CD4-positive, alpha-beta T cell (primary cell): Measurements from ENCODE around the gene PITPNC1. TPM values are rescaled to one million over a fixed set of nuclear protein-coding genes. Genes with fewer than 3 reads are reported as not detected.

Experiments
- ATAC-seq: fragments of 200-7000 bp; cut with Tn5 transposase; one replicate; pipeline ENCODE4 v1.10.0; 2022; ENCODE audit warnings: mild to moderate bottlenecking; ENCODE audit not compliant: poor library complexity
- CTCF ChIA-PET: fragments of 350-600 bp; sonication (Branson Sonifier 250); formaldehyde crosslinking; loops from one replicate; lab custom pipeline; 2021; ENCODE audit warnings: antibody characterized with exemption, inconsistent platforms; lab: Charles Lee
- POLR2A ChIA-PET: fragments of 350-600 bp; sonication (Branson Sonifier 250); formaldehyde crosslinking; loops from one replicate; lab custom pipeline; 2021; ENCODE audit warnings: antibody characterized with exemption, inconsistent platforms; lab: Charles Lee
- DNase-seq, 14 experiments: peaks; one replicate each; pipeline ENCODE4 v3.0.0-alpha.2; 2013 to 2020; ENCODE audit warnings: mixed read lengths in 2 of 14
- H3K27ac ChIP-seq, 2 donors: one replicate each; pipeline versions ENCODE4 v1.5.1 to v1.7.0; 2013; ENCODE audit warnings: low read length in 2 of 2, low read depth in 1 of 2, mild to moderate bottlenecking in 1 of 2
- H3K27me3 ChIP-seq, 2 experiments: 1 replicate in 1 of 2; 2 replicates in 1 of 2; pipeline versions ENCODE4 v1.6.1 to v1.7.0; 2013; ENCODE audit warnings: low read length in 2 of 2, control low read depth in 1 of 2, mild to moderate bottlenecking in 1 of 2, moderate library complexity in 1 of 2; ENCODE audit not compliant: insufficient read depth in 2 of 2, control insufficient read depth in 1 of 2
- H3K36me3 ChIP-seq: one replicate; pipeline ENCODE4 v1.6.1; 2013; ENCODE audit warnings: low read length, control low read depth; ENCODE audit not compliant: insufficient read depth
- H3K4me1 ChIP-seq: one replicate; pipeline ENCODE4 v1.6.1; 2013; ENCODE audit warnings: low read length, control low read depth; ENCODE audit not compliant: insufficient read depth
- H3K4me3 ChIP-seq: one replicate; pipeline ENCODE4 v1.5.1; 2013; ENCODE audit warnings: mild to moderate bottlenecking, low read length, moderate library complexity
- H3K9me3 ChIP-seq, 2 experiments: 1 replicate in 1 of 2; 2 replicates in 1 of 2; pipeline versions ENCODE4 v1.6.1 to v1.7.0; 2013; ENCODE audit warnings: low read length in 2 of 2, mild to moderate bottlenecking in 2 of 2, control low read depth in 1 of 2, moderate library complexity in 1 of 2; ENCODE audit not compliant: control insufficient read depth in 1 of 2, insufficient read depth in 1 of 2
- H3K27ac Mint-ChIP-seq: one replicate; pipeline ENCODE4 v1.8.0; 2020; ENCODE audit warnings: mixed read lengths
- H3K27me3 Mint-ChIP-seq: one replicate; pipeline ENCODE4 v1.8.0; 2021; ENCODE audit warnings: mixed read lengths
- H3K36me3 Mint-ChIP-seq: one replicate; pipeline ENCODE4 v1.8.0; 2021; ENCODE audit warnings: low read depth, mixed read lengths
- H3K4me1 Mint-ChIP-seq: one replicate; pipeline ENCODE4 v1.8.0; 2021; ENCODE audit warnings: low read depth, mixed read lengths
- H3K4me3 Mint-ChIP-seq: one replicate; pipeline ENCODE4 v1.8.0; 2020; ENCODE audit warnings: mild to moderate bottlenecking, mixed read lengths
- H3K9me3 Mint-ChIP-seq: one replicate; pipeline ENCODE4 v1.8.0; 2020; ENCODE audit warnings: mixed read lengths
- intact Hi-C, 2 experiments: fragments of 100-400 bp; cut with DNase I in 1 of 2; cut with micrococcal nuclease in 1 of 2; formaldehyde crosslinking; loops; one replicate each; pipeline versions ENCODE4 v1.15.1 to v1.9.0; 2023 to 2025; cut with DNase I, micrococcal nuclease
- total RNA-seq, 174 experiments: library from RNA in 2 of 174; stranded (reverse) in 2 of 174; gene quantifications; one replicate each; pipeline ENCODE4 v1.2.3 and lab custom pipeline; 2021 to 2026
- TF ChIP-seq, protein P1 (sequence below): fragments of 200-600 bp; IDR thresholded peaks from one replicate; pipeline ENCODE4 v1.8.0; 2022; ENCODE audit warnings: antibody characterized with exemption, mild to moderate bottlenecking

PITPNC1 gene
- total RNA-seq, 2 experiments from 2014 or later = 80.2 to 83.4 TPM

DNA sequence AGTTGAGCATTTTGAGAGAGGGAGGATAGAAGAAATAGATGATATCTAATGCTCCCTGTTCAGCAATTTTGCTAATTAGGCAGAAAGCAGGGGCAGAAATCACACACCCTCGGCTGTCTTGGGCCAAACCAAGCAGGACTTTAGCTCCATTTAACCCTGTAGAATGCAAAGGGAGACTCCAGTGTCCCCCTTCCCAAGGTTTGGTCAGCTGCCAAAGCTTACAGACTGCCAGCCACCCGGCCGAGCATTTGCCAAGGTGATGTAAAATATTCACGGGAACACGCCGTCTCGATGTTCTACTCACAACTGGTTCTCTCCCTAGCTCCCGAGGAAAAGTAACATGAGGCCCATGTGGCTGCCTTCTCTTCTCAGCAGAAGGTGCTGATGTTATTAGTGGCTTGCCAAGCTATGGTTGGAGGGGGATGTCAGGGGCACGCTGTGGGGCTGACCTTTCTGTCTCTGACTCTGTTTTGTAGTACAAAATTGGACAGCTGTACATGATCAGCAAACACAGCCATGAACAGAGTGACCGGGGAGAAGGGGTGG is 155.3 kb downstream of the PITPNC1 start:
- Histone ChIP-seq H3K27me3 (no peaks in the 10 kb centered on the region), H3K4me1 (peaks cover 13% of the 10 kb centered on the region), H3K4me3 (no peak overlapping the region), H3K36me3 (peaks cover 36% of the 10 kb centered on the region), H3K27ac (no peak overlapping the region), H3K9me3 (no peaks in the 10 kb centered on the region)
- intact Hi-C loops = no loop called here
- ChIA-PET POLR2A (no interaction called here), CTCF (interaction anchor here (1.2 kb wide), 1 partner anchor 154 kb away, joined by 4 read pairs; no protein-coding TSS in a partner anchor)
- no peak overlapping the region for H3K27ac Mint-ChIP-seq
- peaks cover 69% of the 10 kb centered on the region for H3K36me3 Mint-ChIP-seq
- H3K9me3 Mint-ChIP-seq = no peaks in the 10 kb centered on the region
- TF ChIP-seq, protein P1, sequence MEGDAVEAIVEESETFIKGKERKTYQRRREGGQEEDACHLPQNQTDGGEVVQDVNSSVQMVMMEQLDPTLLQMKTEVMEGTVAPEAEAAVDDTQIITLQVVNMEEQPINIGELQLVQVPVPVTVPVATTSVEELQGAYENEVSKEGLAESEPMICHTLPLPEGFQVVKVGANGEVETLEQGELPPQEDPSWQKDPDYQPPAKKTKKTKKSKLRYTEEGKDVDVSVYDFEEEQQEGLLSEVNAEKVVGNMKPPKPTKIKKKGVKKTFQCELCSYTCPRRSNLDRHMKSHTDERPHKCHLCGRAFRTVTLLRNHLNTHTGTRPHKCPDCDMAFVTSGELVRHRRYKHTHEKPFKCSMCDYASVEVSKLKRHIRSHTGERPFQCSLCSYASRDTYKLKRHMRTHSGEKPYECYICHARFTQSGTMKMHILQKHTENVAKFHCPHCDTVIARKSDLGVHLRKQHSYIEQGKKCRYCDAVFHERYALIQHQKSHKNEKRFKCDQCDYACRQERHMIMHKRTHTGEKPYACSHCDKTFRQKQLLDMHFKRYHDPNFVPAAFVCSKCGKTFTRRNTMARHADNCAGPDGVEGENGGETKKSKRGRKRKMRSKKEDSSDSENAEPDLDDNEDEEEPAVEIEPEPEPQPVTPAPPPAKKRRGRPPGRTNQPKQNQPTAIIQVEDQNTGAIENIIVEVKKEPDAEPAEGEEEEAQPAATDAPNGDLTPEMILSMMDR = no peak
- DNase-seq (no peak), ATAC-seq (no peak)
- H3K27me3 Mint-ChIP-seq = no peaks in the 10 kb centered on the region
- H3K4me3 Mint-ChIP-seq = no peak overlapping the region
- H3K4me1 Mint-ChIP-seq = peaks cover 22% of the 10 kb centered on the region

DNA sequence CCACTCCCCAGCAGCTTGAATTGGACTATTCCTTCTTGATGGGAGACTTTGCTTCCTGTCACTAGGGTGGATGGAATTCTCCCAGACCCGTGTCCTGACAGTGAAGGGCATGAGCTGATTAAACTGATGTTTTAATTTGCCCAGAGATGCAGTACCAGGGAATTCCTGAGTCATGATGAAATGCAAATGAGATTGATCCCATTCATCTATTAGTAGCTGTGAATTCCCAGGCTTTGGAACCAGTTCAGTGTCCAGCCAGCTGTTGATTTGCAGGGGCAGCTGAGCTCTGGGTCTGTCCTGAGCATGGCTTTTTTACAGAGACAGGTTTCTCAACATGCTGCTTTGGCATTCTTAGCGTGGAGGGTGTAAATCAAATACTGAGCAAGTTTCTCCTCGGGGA is 157.9 kb downstream of the PITPNC1 start:
- Mint-ChIP-seq H3K27me3 (no peaks in the 10 kb centered on the region), H3K27ac (no peak overlapping the region), H3K4me1 (peaks cover 16% of the 10 kb centered on the region), H3K36me3 (peaks cover 84% of the 10 kb centered on the region), H3K9me3 (no peaks in the 10 kb centered on the region), H3K4me3 (no peak overlapping the region)
- ChIA-PET POLR2A (no interaction called here), CTCF (interaction anchor here (0.8 kb wide), 1 partner anchor 263 kb away, joined by 3 read pairs; no protein-coding TSS in a partner anchor)
- Histone ChIP-seq H3K4me3 (no peak overlapping the region), H3K4me1 (peaks cover 8% of the 10 kb centered on the region), H3K27ac (no peak overlapping the region), H3K36me3 (peaks cover 43% of the 10 kb centered on the region), H3K27me3 (no peaks in the 10 kb centered on the region), H3K9me3 (no peaks in the 10 kb centered on the region)
- intact Hi-C loops = no loop called here
- TF ChIP-seq, protein P1 = no peak
- DNase-seq (no peak), ATAC-seq (no peak)

DNA sequence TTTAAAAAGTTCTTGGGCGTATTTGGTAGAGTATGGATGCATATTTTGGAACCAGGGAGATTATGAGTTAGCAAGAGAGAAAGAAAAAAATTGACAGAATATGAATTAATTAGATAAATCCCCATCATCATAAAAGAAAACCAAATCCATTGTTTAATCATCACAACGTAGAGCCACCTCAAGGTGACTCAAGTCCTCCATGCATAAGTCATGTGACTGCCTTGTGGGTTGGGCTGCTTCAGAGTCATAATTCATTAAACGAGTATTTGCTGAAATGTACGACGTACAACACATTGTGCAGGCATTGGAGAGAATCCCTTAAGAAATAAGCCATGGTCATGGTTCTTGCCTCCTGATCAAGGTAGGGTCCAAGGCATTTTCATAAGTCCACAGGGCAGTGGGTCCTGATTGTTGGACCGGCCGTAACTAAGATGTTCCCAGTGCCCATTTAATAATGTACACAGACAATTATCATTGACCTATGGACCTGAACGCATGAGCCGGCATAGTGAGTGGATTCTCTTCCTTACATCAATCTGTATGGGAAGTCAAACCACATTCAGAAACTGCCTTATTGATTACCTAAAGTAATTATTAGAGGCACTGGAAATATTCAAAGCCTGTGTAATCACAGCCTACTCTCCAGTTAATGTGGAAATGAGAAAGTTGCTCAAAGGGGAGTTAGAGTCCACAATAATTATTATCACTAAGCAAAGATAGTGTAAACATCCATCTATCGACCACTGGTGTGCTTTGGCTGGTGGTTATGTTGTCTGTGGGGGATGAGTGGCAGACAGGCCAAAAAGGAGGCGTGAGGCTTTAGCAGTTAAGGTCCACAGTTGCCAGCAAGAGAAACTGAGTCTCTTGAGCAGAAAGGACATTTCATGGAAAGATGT is 165.4 kb downstream of the PITPNC1 start:
- Mint-ChIP-seq H3K36me3 (peaks cover 57% of the 10 kb centered on the region), H3K27ac (no peak overlapping the region), H3K4me3 (no peak overlapping the region), H3K4me1 (peaks cover 9% of the 10 kb centered on the region), H3K9me3 (no peaks in the 10 kb centered on the region), H3K27me3 (no peaks in the 10 kb centered on the region)
- Histone ChIP-seq H3K36me3 (peaks cover 23% of the 10 kb centered on the region), H3K9me3 (no peaks in the 10 kb centered on the region), H3K27me3 (no peaks in the 10 kb centered on the region), H3K4me1 (no peaks in the 10 kb centered on the region), H3K4me3 (no peak overlapping the region), H3K27ac (no peak overlapping the region)
- ATAC-seq (no peak), DNase-seq (no peak)
- CTCF ChIA-PET = no interaction called here
- POLR2A ChIA-PET = no interaction called here
- intact Hi-C loops = no loop called here
- TF ChIP-seq, protein P1 = no peak
